ENCODE measurements around the gene CYFIP2. TPM values are rescaled to one million over a fixed set of nuclear protein-coding genes. Genes with fewer than 3 reads are reported as not detected.

The CYFIP2 gene
- total RNA-seq, 1 experiment from 2014 or later = 95.3 TPM

- no peak overlapping the region for H3K4me3 Mint-ChIP-seq
These were observed 43.3 kb upstream of the CYFIP2 start for GRCh38 chr5:157222506-157223230.

GRCh38 chr5:157225469-157226422, 40.2 kb upstream of the CYFIP2 start:
- CTCF ChIA-PET = no interaction called here
- H3K27me3 Mint-ChIP-seq (ENCODE audit: low read depth) = no peaks in the 10 kb centered on the region; the same call in 1 of the 2 replicates
- no peak overlapping the region for H3K27ac Mint-ChIP-seq
- no peak for TF ChIP-seq SMAD3 (CRISPR knock-in tag; IDR thresholded peaks at IDR 0.05; ENCODE audit: borderline replicate concordance)
- no peak for TF ChIP-seq KAT7 (CRISPR knock-in tag; IDR thresholded peaks at IDR 0.05; ENCODE audit: borderline replicate concordance)
- TF ChIP-seq, protein P1, sequence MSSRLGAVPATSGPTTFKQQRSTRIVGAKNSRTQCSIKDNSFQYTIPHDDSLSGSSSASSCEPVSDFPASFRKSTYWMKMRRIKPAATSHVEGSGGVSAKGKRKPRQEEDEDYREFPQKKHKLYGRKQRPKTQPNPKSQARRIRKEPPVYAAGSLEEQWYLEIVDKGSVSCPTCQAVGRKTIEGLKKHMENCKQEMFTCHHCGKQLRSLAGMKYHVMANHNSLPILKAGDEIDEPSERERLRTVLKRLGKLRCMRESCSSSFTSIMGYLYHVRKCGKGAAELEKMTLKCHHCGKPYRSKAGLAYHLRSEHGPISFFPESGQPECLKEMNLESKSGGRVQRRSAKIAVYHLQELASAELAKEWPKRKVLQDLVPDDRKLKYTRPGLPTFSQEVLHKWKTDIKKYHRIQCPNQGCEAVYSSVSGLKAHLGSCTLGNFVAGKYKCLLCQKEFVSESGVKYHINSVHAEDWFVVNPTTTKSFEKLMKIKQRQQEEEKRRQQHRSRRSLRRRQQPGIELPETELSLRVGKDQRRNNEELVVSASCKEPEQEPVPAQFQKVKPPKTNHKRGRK (CRISPR knock-in tag; IDR thresholded peaks at IDR 0.05; ENCODE audit: borderline replicate concordance) = no peak
- TF ChIP-seq, protein P2, sequence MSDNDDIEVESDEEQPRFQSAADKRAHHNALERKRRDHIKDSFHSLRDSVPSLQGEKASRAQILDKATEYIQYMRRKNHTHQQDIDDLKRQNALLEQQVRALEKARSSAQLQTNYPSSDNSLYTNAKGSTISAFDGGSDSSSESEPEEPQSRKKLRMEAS (CRISPR knock-in tag; IDR thresholded peaks at IDR 0.05) = no peak
- TF ChIP-seq AR (CRISPR knock-in tag; IDR thresholded peaks at IDR 0.05) = no peak
- TF ChIP-seq, protein P3, sequence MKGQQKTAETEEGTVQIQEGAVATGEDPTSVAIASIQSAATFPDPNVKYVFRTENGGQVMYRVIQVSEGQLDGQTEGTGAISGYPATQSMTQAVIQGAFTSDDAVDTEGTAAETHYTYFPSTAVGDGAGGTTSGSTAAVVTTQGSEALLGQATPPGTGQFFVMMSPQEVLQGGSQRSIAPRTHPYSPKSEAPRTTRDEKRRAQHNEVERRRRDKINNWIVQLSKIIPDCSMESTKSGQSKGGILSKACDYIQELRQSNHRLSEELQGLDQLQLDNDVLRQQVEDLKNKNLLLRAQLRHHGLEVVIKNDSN (CRISPR knock-in tag; IDR thresholded peaks at IDR 0.05) = no peak
- no peak for TF ChIP-seq ZNF232 (CRISPR knock-in tag; IDR thresholded peaks at IDR 0.05)
- TF ChIP-seq ZNF416 (CRISPR knock-in tag; IDR thresholded peaks at IDR 0.05) = no peak
- no peak overlapping the region for H3K4me3 Mint-ChIP-seq
- ATAC-seq (no peak), DNase-seq (ENCODE audit: low spot score) (no peak)
- POLR2A ChIA-PET = no interaction called here
- no peaks in the 10 kb centered on the region for H3K9me3 Mint-ChIP-seq
- no peaks in the 10 kb centered on the region for H3K4me1 Mint-ChIP-seq
- H3K36me3 Mint-ChIP-seq = no peaks in the 10 kb centered on the region

More at GRCh38 chr5:157222506-157223230, 43.3 kb upstream of the CYFIP2 start:
- ChIA-PET CTCF (no interaction called here), POLR2A (no interaction called here)
- H3K4me1 Mint-ChIP-seq = peaks cover 2% of the 10 kb centered on the region
- H3K27me3 Mint-ChIP-seq (ENCODE audit: low read depth) = no peaks in the 10 kb centered on the region; the same call in 1 of the 2 replicates
- no peaks in the 10 kb centered on the region for H3K36me3 Mint-ChIP-seq
- DNase-seq (ENCODE audit: low spot score) = no peak
- TF ChIP-seq ERG (CRISPR knock-in tag; IDR thresholded peaks at IDR 0.05) (no peak), NR1H2 (CRISPR knock-in tag; IDR thresholded peaks at IDR 0.05) (no peak), TCF7 (CRISPR knock-in tag; IDR thresholded peaks at IDR 0.05; ENCODE audit: low read depth) (no peak), ZBTB21 (CRISPR knock-in tag; IDR thresholded peaks at IDR 0.05; ENCODE audit: borderline replicate concordance) (no peak), TEAD1 (CRISPR knock-in tag; IDR thresholded peaks at IDR 0.05) (no peak), ZNF317 (CRISPR knock-in tag; IDR thresholded peaks at IDR 0.05; ENCODE audit: borderline replicate concordance, low read depth) (no peak)
- H3K27ac Mint-ChIP-seq = no peak overlapping the region
- ATAC-seq = no peak
- H3K9me3 Mint-ChIP-seq = no peaks in the 10 kb centered on the region

Data from WTC11 (cell line).